Measurements from ENCODE around the gene ERGIC1.

- TF ChIP-seq POLR2A (IDR thresholded peaks at IDR 0.05) (no peak), CTCF (IDR thresholded peaks at IDR 0.05) (no peak)
Observed at GRCh38 chr5:172903790-172904189, 69.7 kb downstream of the ERGIC1 start.

Measured in adrenal gland (tissue), 5 donors.